HUES6 (cell line): ENCODE measurements around the gene PXMP2.
"Not testable (repeated sequence)": the region's sequence is repeated elsewhere in the genome, so short reads cannot be mapped to it uniquely, and the experiment has no call there.

Source experiments
- H3K27ac ChIP-seq: 2 replicates; pipeline ENCODE4 v1.7.0; 2013; ENCODE audit warnings: low read depth, mild to moderate bottlenecking, low read length, inconsistent platforms
- H3K27me3 ChIP-seq: 2 replicates; pipeline ENCODE4 v1.6.1; 2013; ENCODE audit warnings: low read length; ENCODE audit not compliant: control insufficient read depth, insufficient read depth
- H3K36me3 ChIP-seq: 2 replicates; pipeline ENCODE4 v1.6.1; 2013; ENCODE audit warnings: low read length; ENCODE audit not compliant: control insufficient read depth, insufficient read depth
- H3K4me1 ChIP-seq: 2 replicates; pipeline ENCODE4 v1.6.1; 2013; ENCODE audit warnings: low read length; ENCODE audit not compliant: control insufficient read depth, insufficient read depth
- H3K4me3 ChIP-seq: 2 replicates; pipeline ENCODE4 v1.5.1; 2013; ENCODE audit warnings: low read depth, low read length
- H3K9ac ChIP-seq: one replicate; pipeline ENCODE4 v1.6.1; 2013; ENCODE audit warnings: mild to moderate bottlenecking, low read length
- H3K9me3 ChIP-seq: 2 replicates; pipeline ENCODE4 v1.6.1; 2013; ENCODE audit warnings: low read depth, low read length; ENCODE audit not compliant: control insufficient read depth, insufficient read depth

Gene PXMP2

DNA sequence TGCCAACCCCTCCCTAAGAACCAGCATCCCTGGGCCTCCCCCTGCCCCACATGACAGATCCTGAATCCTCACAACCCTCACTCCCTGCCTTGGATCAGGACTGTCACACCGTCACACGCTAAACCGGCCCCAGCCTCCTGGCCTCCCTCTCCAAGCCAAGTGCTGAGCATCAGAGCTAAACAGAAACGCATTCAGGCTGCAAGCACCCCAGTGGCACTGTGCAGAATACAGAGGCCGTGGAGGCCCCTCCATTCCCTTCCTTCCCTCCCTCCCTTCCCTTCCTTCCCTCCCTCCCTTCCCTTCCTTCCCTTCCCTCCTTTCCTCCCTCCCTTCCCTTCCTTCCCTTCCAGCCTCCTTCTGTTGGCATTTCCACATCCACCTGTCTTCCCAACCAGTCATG is 12.8 kb upstream of the PXMP2 start:
- H3K27me3 ChIP-seq: no peaks in the 10 kb centered on the region
- no peak overlapping the region for H3K4me3 ChIP-seq
- H3K4me1 ChIP-seq: no peaks in the 10 kb centered on the region
- H3K36me3 ChIP-seq: peaks cover 91% of the 10 kb centered on the region
- H3K27ac ChIP-seq: no peak overlapping the region
- no peak overlapping the region for H3K9ac ChIP-seq
- H3K9me3 ChIP-seq: no peaks in the 10 kb centered on the region

DNA sequence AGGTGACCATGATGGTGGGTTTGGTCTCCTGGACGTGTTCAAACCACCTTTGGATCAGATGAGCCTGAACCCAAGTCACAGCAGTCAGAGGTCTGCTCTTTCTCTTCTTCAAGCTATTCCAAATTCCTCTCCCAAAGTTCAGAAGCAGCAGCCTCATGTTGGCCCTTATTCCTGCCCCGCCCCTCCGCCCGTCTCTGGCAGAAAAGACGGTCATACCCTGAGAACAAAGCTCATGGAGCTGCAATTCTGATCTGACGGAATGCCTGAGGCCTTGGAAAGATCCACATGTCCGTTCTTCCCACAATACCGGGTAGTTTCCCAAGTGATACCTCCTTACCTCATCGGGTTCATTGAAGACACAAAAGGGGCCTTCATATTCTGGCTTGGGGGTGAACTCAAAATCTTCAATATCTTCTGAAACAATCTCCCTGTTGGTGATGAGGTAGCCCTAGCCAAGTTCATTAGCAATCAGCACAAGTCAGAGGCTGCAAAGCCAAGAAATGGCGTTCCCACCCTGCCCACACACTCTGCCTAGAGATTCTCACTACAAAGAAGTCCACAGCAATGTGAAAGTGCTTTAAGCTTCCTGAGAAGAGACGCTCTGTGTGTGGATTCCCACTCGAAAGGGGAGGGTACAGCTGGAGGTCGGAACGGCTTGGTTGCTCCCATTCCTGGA is 11.5 kb upstream of the PXMP2 start:
- no peaks in the 10 kb centered on the region for H3K27me3 ChIP-seq
- peaks cover 95% of the 10 kb centered on the region for H3K36me3 ChIP-seq
- H3K4me1 ChIP-seq: no peaks in the 10 kb centered on the region
- no peak overlapping the region for H3K4me3 ChIP-seq
- no peak overlapping the region for H3K27ac ChIP-seq
- no peak overlapping the region for H3K9ac ChIP-seq
- H3K9me3 ChIP-seq: no peaks in the 10 kb centered on the region

DNA sequence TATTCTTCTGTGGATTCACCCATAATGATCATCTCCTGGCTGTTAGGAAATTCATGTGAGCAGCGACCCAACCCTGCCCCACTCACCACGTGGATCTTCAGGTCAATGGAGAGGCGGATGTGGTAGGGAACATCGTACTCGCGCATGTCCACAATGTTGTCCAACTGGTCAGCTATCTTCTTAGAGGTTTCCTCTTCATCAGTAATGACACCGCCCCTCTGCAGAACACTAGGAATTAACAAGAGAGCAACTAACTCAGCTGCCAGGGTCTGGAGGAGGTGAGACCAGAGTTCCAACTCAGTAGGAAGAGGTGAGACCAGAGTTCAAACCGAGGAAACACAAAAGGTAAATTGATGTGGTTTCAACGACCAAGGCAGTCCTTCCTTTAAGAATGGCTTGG is 9.9 kb upstream of the PXMP2 start:
- no peaks in the 10 kb centered on the region for H3K4me1 ChIP-seq
- H3K27me3 ChIP-seq: no peaks in the 10 kb centered on the region
- H3K9me3 ChIP-seq: no peaks in the 10 kb centered on the region
- no peak overlapping the region for H3K4me3 ChIP-seq
- H3K27ac ChIP-seq: no peak overlapping the region
- H3K9ac ChIP-seq: no peak overlapping the region
- peaks cover 80% of the 10 kb centered on the region for H3K36me3 ChIP-seq

DNA sequence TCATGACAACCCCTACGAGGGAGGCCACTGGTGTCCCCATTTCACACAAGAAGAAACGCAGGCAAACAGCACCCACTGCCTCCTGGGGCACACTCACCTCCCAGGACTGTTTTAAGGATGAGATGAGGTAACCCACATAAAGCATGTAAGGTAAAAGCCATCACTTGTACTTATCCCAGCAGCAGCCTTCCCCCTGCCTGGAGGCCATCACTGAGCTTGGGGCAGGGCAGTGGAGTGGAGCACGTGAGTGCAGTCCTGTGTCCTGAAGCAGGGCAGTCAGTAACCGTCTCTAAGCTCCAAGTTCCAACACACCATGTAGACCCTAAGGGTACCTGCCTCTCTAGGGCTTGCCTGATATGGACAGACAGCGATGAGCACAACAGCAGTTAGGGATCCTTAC is 2.0 kb upstream of the PXMP2 start:
- H3K4me3 ChIP-seq: peak overlapping the region; percentile 63; the same call in 1 of the 2 replicates
- peaks cover 2% of the 10 kb centered on the region; the same call in 1 of the 2 replicates for H3K9me3 ChIP-seq
- H3K36me3 ChIP-seq: peaks cover 14% of the 10 kb centered on the region
- peaks cover 9% of the 10 kb centered on the region for H3K27me3 ChIP-seq
- H3K4me1 ChIP-seq: peaks cover 10% of the 10 kb centered on the region; the same call in 1 of the 2 replicates
- no peak overlapping the region for H3K27ac ChIP-seq
- H3K9ac ChIP-seq: no peak overlapping the region

DNA sequence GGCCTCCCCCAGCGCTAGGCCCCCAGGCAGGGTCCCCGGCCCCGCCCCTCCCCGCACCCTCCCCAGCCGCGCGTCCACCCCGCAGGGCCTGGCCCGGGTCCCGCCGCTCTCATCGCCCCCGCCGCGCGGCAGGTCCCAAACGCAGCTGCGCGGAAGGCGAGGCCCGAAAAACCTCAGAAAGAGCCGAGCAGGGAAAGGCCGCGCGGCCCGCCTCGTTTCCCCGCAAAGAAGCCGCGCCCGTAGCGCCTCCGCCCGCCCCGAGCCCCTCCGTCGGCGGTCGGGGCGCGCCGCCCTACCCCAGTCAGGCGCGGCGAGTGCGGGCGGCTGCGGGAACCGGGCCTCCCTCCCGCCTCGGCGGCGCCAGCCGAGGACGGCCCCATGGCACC is 569 bp upstream of the PXMP2 start:
- H3K4me3 ChIP-seq: peak overlapping the region; percentile 63
- H3K36me3 ChIP-seq: peaks cover 10% of the 10 kb centered on the region
- peaks cover 2% of the 10 kb centered on the region; the same call in 1 of the 2 replicates for H3K9me3 ChIP-seq
- peak overlapping the region; percentile 79; the same call in 1 of the 2 replicates for H3K27ac ChIP-seq
- H3K4me1 ChIP-seq: peaks cover 10% of the 10 kb centered on the region; the same call in 1 of the 2 replicates
- H3K9ac ChIP-seq: peak overlapping the region; percentile 90
- H3K27me3 ChIP-seq: peaks cover 9% of the 10 kb centered on the region

DNA sequence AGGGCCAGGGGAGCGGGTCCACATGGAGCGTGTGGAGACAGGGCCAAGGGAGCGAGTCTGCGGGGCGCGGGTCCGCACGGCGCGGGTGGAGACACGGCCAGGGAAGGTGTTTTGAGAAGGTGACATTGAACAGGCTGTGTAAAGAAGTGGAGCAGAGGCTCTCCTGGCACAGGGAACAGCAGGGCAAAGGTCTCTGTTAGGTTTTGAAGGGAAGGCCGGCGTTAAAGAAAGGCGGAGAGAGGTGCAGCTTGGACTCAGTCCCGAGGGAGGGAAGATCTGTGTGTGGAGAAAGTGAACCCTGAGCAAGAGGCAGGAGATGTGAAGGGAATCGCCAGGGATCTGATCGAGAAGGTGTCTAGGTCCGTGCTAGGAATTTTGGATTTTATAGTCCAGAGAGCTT is 1.8 kb downstream of the PXMP2 start:
- Histone ChIP-seq H3K4me1 (peaks cover 10% of the 10 kb centered on the region; the same call in 1 of the 2 replicates), H3K4me3 (peak overlapping the region; percentile 45), H3K9me3 (no peaks in the 10 kb centered on the region), H3K36me3 (peaks cover 6% of the 10 kb centered on the region), H3K9ac (peak overlapping the region; percentile 27), H3K27ac (no peak overlapping the region), H3K27me3 (peaks cover 9% of the 10 kb centered on the region)

DNA sequence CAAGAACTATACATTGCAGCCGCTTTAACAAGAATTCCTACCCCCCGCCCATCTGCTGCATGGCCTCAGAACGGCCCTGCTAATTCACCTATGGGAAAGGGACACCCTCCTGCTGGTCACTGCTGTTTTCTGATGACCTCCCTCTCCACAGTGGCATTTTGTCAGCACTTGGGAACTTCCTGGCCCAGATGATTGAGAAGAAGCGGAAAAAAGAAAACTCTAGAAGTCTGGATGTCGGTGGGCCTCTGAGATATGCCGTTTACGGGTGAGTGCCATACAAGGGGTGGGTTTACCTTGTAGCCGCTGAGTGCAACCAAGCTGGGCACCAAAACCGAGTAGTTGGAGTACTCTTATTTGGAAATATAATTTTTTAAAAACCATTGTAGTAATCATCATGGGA is 2.7 kb downstream of the PXMP2 start:
- Histone ChIP-seq H3K4me3 (no peak overlapping the region), H3K27ac (no peak overlapping the region), H3K27me3 (peaks cover 9% of the 10 kb centered on the region), H3K4me1 (peaks cover 10% of the 10 kb centered on the region; the same call in 1 of the 2 replicates), H3K9ac (no peak overlapping the region), H3K9me3 (no peaks in the 10 kb centered on the region), H3K36me3 (peaks cover 8% of the 10 kb centered on the region)

DNA sequence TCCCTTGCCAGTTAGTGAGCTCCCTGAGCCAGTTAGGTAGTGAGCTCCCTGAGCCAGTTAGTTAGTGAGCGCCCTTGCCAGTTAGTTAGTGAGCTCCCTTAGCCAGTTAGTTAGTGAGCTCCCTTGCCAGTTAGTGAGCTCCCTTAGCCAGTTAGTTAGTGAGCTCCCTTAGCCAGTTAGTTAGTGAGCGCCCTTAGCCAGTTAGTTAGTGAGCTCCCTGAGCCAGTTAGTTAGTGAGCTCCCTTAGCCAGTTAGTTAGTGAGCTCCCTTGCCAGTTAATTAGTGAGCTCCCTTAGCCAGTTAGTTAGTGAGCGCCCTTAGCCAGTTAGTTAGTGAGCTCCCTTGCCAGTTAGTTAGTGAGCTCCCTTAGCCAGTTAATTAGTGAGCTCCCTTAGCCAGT is 4.6 kb downstream of the PXMP2 start:
- H3K9ac ChIP-seq, H3K27me3 ChIP-seq, H3K9me3 ChIP-seq, H3K27ac ChIP-seq, H3K4me3 ChIP-seq: not testable (repeated sequence)
- peaks cover 18% of the 10 kb centered on the region for H3K36me3 ChIP-seq
- peaks cover 10% of the 10 kb centered on the region; the same call in 1 of the 2 replicates for H3K4me1 ChIP-seq

DNA sequence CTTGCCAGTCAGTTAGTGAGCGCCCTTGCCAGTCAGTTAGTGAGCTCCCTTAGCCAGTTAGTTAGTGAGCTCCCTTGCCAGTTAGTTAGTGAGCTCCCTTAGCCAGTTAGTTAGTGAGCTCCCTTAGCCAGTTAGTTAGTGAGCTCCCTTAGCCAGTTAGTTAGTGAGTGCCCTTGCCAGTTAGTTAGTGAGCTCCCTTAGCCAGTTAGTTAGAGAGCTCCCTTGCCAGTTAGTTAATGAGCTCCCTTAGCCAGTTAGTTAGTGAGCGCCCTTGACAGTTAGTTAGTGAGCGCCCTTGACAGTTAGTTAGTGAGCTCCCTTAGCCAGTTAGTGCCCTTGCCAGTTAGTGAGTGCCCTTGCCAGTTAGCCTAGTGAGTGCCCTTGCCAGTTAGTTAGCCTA is 7.5 kb downstream of the PXMP2 start:
- H3K9me3 ChIP-seq, H3K27ac ChIP-seq, H3K27me3 ChIP-seq, H3K4me3 ChIP-seq, H3K9ac ChIP-seq, H3K4me1 ChIP-seq: not testable (repeated sequence)
- peaks cover 31% of the 10 kb centered on the region for H3K36me3 ChIP-seq

DNA sequence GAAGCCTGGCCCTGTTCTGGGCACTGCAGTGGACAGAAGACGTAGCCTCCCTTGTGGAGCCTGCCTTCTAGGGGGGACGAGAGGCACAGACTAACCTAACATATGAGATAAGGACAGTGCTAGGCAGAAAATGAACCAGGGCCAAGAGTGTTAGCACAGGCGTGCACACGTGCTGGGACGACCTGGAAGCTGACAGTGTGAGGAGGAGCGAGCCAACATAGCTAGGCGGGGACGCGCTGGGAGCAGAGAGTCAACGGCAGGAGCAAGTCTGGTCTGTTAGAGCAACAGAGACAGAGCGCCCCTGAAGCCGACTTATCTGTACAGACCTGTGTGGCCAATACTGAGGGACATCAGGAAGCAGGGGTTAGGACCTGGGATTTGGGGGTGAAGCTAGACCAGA is 8.0 kb downstream of the PXMP2 start:
- Histone ChIP-seq H3K4me1 (no peaks in the 10 kb centered on the region), H3K36me3 (peaks cover 31% of the 10 kb centered on the region), H3K9me3 (no peaks in the 10 kb centered on the region), H3K27me3 (no peaks in the 10 kb centered on the region), H3K4me3 (no peak overlapping the region), H3K27ac (no peak overlapping the region), H3K9ac (no peak overlapping the region)

DNA sequence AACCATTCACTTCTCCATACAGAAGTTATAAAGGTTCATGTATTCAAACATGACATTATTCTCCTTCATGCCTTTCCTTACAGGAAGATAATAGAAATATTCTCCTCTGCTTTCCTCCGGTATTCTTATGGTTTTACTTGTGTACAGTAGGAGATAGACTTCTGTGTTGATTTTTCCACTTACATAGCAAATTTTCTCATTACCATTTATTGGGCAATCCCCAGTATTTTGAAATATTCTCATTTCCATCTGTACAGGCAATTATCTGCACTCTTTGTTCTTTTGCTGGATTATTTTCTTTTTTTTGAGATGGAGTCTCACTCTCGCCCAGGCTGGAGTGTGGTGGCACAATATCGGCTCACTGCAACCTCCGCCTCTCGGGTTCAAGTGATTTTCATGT is 11.0 kb downstream of the PXMP2 start:
- no peak overlapping the region for H3K4me3 ChIP-seq
- no peak overlapping the region for H3K27ac ChIP-seq
- H3K27me3 ChIP-seq: no peaks in the 10 kb centered on the region
- peaks cover 46% of the 10 kb centered on the region for H3K36me3 ChIP-seq
- no peak overlapping the region for H3K9ac ChIP-seq
- H3K9me3 ChIP-seq: no peaks in the 10 kb centered on the region
- H3K4me1 ChIP-seq: no peaks in the 10 kb centered on the region
